Skin of body (tissue), 2 donors: ENCODE results near the gene MEIS2. TPM values are rescaled to one million over a fixed set of nuclear protein-coding genes. Genes with fewer than 3 reads are reported as not detected.

Experiments
- DNase-seq: peaks from one replicate; lab custom pipeline; 2025; lab: John Stamatoyannopoulos, UW
- total RNA-seq: library from RNA; depleted of rRNA; stranded (reverse); fragments of >200 nt; gene quantifications from one replicate; pipeline ENCODE4 v1.2.3, GENCODE V29; 2014

MEIS2 gene
- total RNA-seq, 1 donor from 2014 or later = 25.5 TPM

GRCh38 chr15:36901012-36901411 is 199.3 kb downstream of the MEIS2 start:
- DNase-seq = no peak

- peak; percentile 71 for DNase-seq
These were observed 200.7 kb downstream of the MEIS2 start for GRCh38 chr15:36899696-36900095.

- no peak for DNase-seq
These were observed 201.7 kb downstream of the MEIS2 start for GRCh38 chr15:36898536-36899126.

- no peak for DNase-seq
These were observed 202.5 kb downstream of the MEIS2 start for GRCh38 chr15:36897834-36898233.

GRCh38 chr15:36896949-36897348 is 203.4 kb downstream of the MEIS2 start:
- DNase-seq = no peak

GRCh38 chr15:36894075-36894474 is 206.3 kb downstream of the MEIS2 start:
- no peak for DNase-seq

GRCh38 chr15:36893276-36893675 is 207.1 kb downstream of the MEIS2 start:
- no peak for DNase-seq

- DNase-seq = no peak
These were observed 212.0 kb downstream of the MEIS2 start for GRCh38 chr15:36888011-36888992.

GRCh38 chr15:36887214-36887961 is 213.0 kb downstream of the MEIS2 start:
- no peak for DNase-seq

GRCh38 chr15:36886701-36887100 is 213.6 kb downstream of the MEIS2 start:
- DNase-seq = no peak

- no peak for DNase-seq
These were observed 214.2 kb downstream of the MEIS2 start for GRCh38 chr15:36886191-36886590.

- DNase-seq = no peak
These were observed 214.6 kb downstream of the MEIS2 start for GRCh38 chr15:36885771-36886170.

- no peak for DNase-seq
These were observed 215.3 kb downstream of the MEIS2 start for GRCh38 chr15:36884936-36885635.

- no peak for DNase-seq
These were observed 215.9 kb downstream of the MEIS2 start for GRCh38 chr15:36884518-36884875.

- DNase-seq = peak; percentile 83
These were observed 216.4 kb downstream of the MEIS2 start for GRCh38 chr15:36883713-36884517.

GRCh38 chr15:36882487-36883131 is 217.7 kb downstream of the MEIS2 start:
- no peak for DNase-seq

- DNase-seq = no peak
These were observed 218.3 kb downstream of the MEIS2 start for GRCh38 chr15:36882056-36882455.

- no peak for DNase-seq
These were observed 218.8 kb downstream of the MEIS2 start for GRCh38 chr15:36881516-36881915.

- DNase-seq = no peak
These were observed 219.4 kb downstream of the MEIS2 start for GRCh38 chr15:36880913-36881460.
